HepG2 (cell line): ENCODE data around the gene SNAPIN. TPM values are rescaled to one million over a fixed set of nuclear protein-coding genes. Genes with fewer than 3 reads are reported as not detected.

Experiments used
- ESRRA ChIP-seq: sonication (generic); formaldehyde crosslinking; IDR thresholded peaks from 2 replicates; pipeline ENCODE4 v1.5.1; 2020; ENCODE audit warnings: mild to moderate bottlenecking, low read depth, missing genetic modification reagents
- GRHL1 ChIP-seq: sonication (generic); formaldehyde crosslinking; conservative IDR thresholded peaks from 2 replicates; pipeline ENCODE4 v1.8.0; 2022; ENCODE audit warnings: missing genetic modification reagents
- HES4 ChIP-seq: sonication (generic); formaldehyde crosslinking; IDR thresholded peaks from 2 replicates; pipeline ENCODE4 v1.9.0; 2021; ENCODE audit warnings: mild to moderate bottlenecking, missing genetic modification reagents, borderline replicate concordance
- HIVEP1 ChIP-seq: sonication (generic); formaldehyde crosslinking; IDR thresholded peaks from 2 replicates; pipeline ENCODE4 v1.4.0; 2020; ENCODE audit warnings: mild to moderate bottlenecking, missing genetic modification reagents
- HMGA1 ChIP-seq: sonication (generic); formaldehyde crosslinking; conservative IDR thresholded peaks from 2 replicates; pipeline ENCODE4 v1.4.0; 2020; ENCODE audit warnings: missing genetic modification reagents
- KLF12 ChIP-seq: sonication (generic); formaldehyde crosslinking; IDR thresholded peaks from 2 replicates; pipeline ENCODE4 v1.4.0; 2020; ENCODE audit warnings: missing genetic modification reagents, borderline replicate concordance
- MIER3 ChIP-seq: IDR thresholded peaks from 2 replicates; pipeline ENCODE4 v1.6.1; 2016; ENCODE audit warnings: missing compliant biosample characterization, borderline replicate concordance
- MTA1 ChIP-seq: sonication (generic); formaldehyde crosslinking; IDR thresholded peaks from 2 replicates; pipeline ENCODE4 v1.4.0; 2020; ENCODE audit warnings: missing genetic modification reagents, mild to moderate bottlenecking, borderline replicate concordance
- RBFOX2 ChIP-seq: fragments of 200-400 bp; formaldehyde crosslinking; IDR thresholded peaks from 2 replicates; pipeline ENCODE4 v1.6.1; 2017; ENCODE audit warnings: low read depth, mild to moderate bottlenecking, low read length
- SKI ChIP-seq: fragments of 450-650 bp; IDR thresholded peaks from one replicate; pipeline ENCODE4 v1.6.1; 2018; ENCODE audit warnings: mild to moderate bottlenecking; ENCODE audit not compliant: partially characterized antibody
- SKIL ChIP-seq: sonication (generic); formaldehyde crosslinking; IDR thresholded peaks from 2 replicates; pipeline ENCODE4 v1.8.0; 2022; ENCODE audit warnings: missing genetic modification reagents, mild to moderate bottlenecking, moderate library complexity, borderline replicate concordance
- ZFYVE20 ChIP-seq: sonication (generic); formaldehyde crosslinking; IDR thresholded peaks from 2 replicates; pipeline ENCODE4 v1.8.0; 2023; ENCODE audit warnings: low read depth, mild to moderate bottlenecking, moderate library complexity, missing genetic modification reagents, borderline replicate concordance
- ZNF784 ChIP-seq: sonication (generic); formaldehyde crosslinking; IDR thresholded peaks from 2 replicates; pipeline ENCODE4 v1.5.1; 2020; ENCODE audit warnings: missing genetic modification reagents, mild to moderate bottlenecking, borderline replicate concordance
- polyA plus RNA-seq, 8 experiments: library from polyadenylated mRNA; depleted of rRNA in 3 of 8; stranded (reverse) in 7 of 8; unstranded in 1 of 8; fragments of >200 nt; fragmentation: Illumina TruSeq in 4 of 8; extraction: Trizol in 4 of 8; gene quantifications; 2 replicates each; pipeline versions ENCODE4 v1.2.1 to v1.2.3, GENCODE V29; 2011 to 2016; ENCODE audit warnings: low read depth in 4 of 8, missing spikeins in 1 of 8, mixed read lengths in 1 of 8; ENCODE audit not compliant: insufficient read depth in 1 of 8
- total RNA-seq, 5 experiments: library from RNA; depleted of rRNA; stranded (reverse); fragments of >200 nt; fragmentation: Illumina TruSeq; extraction: Trizol; gene quantifications; 2 replicates each; pipeline ENCODE4 v1.2.3, GENCODE V29; 2016; ENCODE audit warnings: low read depth in 1 of 5
- TF ChIP-seq, protein P1 (sequence below): IDR thresholded peaks from 2 replicates; pipeline ENCODE4 v1.6.1; 2016; ENCODE audit warnings: control low read depth
- TF ChIP-seq, protein P2 (sequence below): sonication (generic); formaldehyde crosslinking; IDR thresholded peaks from 2 replicates; pipeline ENCODE4 v1.5.1; 2020; ENCODE audit warnings: missing genetic modification reagents, mild to moderate bottlenecking, borderline replicate concordance
- TF ChIP-seq, protein P3 (sequence below): sonication (generic); formaldehyde crosslinking; IDR thresholded peaks from 2 replicates; pipeline ENCODE4 v1.8.1; 2023; ENCODE audit warnings: mild to moderate bottlenecking, inconsistent platforms, moderate library complexity, missing genetic modification reagents, borderline replicate concordance
- TF ChIP-seq, protein P4 (sequence below): sonication (generic); formaldehyde crosslinking; IDR thresholded peaks from 2 replicates; pipeline ENCODE4 v1.4.0; 2020; ENCODE audit warnings: missing genetic modification reagents, low read depth, mild to moderate bottlenecking, borderline replicate concordance

Gene SNAPIN
- total and polyA plus RNA-seq, 2 of the 13 experiments (the other 11 are each of a cell fraction or from before 2014, with no cell fraction given): 23.9 to 25.7 TPM

DNA sequence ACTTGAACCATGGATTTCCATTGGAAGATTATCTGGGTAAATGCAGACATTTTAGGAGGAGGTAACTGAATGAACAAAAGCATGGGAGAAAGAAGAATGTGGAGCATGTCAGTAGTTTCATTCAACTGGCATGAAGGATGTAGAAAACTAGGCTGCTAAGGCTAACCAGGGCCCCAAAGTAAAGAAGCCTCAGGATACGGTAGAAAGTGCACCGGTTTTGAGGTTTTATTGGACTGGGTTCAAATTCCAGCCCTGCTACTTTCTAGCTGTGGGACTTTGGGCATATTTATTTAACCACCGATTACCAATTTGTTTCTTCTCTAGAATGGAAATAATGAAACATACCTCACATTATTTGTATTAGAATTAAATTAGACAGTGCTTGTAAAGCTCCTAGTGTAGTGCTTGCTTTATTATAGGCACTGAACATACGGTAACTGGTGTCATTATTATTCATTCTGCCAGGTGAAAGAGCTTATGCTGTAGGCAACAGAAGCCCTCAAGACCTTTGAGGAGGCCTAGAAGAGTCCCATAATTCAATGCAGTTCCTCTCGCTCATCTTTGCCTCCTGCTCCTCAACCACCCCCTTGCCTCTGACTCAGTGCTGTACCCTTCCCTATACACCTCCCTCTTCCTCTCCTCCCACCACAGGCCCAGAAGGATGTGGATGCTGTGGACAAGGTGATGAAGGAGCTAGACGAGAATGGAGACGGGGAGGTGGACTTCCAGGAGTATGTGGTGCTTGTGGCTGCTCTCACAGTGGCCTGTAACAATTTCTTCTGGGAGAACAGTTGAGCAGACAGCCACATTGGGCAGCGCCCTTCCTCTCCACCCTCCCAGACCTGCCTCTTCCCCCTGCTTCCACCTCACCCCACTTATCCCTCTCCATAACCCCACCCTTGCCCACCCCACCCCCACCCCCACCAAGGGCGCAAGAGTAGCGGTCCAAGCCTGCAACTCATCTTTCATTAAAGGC, 27.2 kb upstream of the SNAPIN start (continued):
- TF ChIP-seq HMGA1 (CRISPR knock-in tag) (no peak), ZNF784 (CRISPR knock-in tag) (no peak), HIVEP1 (no peak), HES4 (CRISPR knock-in tag) (no peak), SKI (no peak), KLF12 (CRISPR knock-in tag) (no peak), RBFOX2 (peak; percentile 51; the same call in 1 of the 2 replicates), MIER3 (CRISPR knock-in tag) (no peak), SKIL (CRISPR knock-in tag) (no peak), MTA1 (CRISPR knock-in tag) (no peak), ESRRA (CRISPR knock-in tag) (no peak), GRHL1 (CRISPR knock-in tag) (no peak), ZFYVE20 (no peak)
- TF ChIP-seq, protein P1, sequence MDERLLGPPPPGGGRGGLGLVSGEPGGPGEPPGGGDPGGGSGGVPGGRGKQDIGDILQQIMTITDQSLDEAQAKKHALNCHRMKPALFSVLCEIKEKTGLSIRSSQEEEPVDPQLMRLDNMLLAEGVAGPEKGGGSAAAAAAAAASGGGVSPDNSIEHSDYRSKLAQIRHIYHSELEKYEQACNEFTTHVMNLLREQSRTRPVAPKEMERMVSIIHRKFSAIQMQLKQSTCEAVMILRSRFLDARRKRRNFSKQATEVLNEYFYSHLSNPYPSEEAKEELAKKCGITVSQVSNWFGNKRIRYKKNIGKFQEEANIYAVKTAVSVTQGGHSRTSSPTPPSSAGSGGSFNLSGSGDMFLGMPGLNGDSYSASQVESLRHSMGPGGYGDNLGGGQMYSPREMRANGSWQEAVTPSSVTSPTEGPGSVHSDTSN (CRISPR knock-in tag): no peak
- TF ChIP-seq, protein P2, sequence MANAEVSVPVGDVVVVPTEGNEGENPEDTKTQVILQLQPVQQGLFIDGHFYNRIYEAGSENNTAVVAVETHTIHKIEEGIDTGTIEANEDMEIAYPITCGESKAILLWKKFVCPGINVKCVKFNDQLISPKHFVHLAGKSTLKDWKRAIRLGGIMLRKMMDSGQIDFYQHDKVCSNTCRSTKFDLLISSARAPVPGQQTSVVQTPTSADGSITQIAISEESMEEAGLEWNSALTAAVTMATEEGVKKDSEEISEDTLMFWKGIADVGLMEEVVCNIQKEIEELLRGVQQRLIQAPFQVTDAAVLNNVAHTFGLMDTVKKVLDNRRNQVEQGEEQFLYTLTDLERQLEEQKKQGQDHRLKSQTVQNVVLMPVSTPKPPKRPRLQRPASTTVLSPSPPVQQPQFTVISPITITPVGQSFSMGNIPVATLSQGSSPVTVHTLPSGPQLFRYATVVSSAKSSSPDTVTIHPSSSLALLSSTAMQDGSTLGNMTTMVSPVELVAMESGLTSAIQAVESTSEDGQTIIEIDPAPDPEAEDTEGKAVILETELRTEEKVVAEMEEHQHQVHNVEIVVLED: no peak
- TF ChIP-seq, protein P3, sequence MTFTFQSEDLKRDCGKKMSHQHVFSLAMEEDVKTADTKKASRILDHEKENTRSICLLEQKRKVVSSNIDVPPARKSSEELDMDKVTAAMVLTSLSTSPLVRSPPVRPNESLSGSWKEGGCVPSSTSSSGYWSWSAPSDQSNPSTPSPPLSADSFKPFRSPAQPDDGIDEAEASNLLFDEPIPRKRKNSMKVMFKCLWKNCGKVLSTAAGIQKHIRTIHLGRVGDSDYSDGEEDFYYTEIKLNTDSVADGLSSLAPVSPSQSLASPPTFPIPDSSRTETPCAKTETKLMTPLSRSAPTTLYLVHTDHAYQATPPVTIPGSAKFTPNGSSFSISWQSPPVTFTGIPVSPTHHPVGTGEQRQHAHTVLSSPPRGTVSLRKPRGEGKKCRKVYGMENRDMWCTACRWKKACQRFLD (CRISPR knock-in tag): no peak
- TF ChIP-seq, protein P4, sequence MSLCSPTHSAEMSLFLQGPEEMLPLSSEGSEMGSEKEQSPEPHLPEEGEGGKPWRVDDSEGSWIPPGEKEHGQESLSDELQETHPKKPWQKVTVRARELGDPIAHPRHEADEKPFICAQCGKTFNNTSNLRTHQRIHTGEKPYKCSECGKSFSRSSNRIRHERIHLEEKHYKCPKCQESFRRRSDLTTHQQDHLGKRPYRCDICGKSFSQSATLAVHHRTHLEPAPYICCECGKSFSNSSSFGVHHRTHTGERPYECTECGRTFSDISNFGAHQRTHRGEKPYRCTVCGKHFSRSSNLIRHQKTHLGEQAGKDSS (CRISPR knock-in tag): no peak
